ENCODE measurements around the gene KRTAP10-8. TPM values are rescaled to one million over a fixed set of nuclear protein-coding genes. Genes with fewer than 3 reads are reported as not detected.

Gene KRTAP10-8
- total RNA-seq, 1 experiment from 2014 or later = not detected

- H3K4me3 Mint-ChIP-seq = no peak overlapping the region
- ChIA-PET CTCF (interaction anchor here (0.8 to 3.6 kb wide), 10 partner anchors 8 to 182 kb away, joined by 3 to 16 read pairs (median 4); partner anchors contain the start of genes KRTAP10-12, KRTAP10-5, KRTAP10-9 and TSPEAR), POLR2A (interaction anchor here (0.6 kb wide), 1 partner anchor 221 kb away, joined by 3 read pairs; no protein-coding TSS in a partner anchor)
- peaks cover 47% of the 10 kb centered on the region for H3K9me3 Mint-ChIP-seq
- peaks cover 33% of the 10 kb centered on the region for H3K36me3 Mint-ChIP-seq
- H3K27ac Mint-ChIP-seq = no peak overlapping the region
- H3K4me1 Mint-ChIP-seq = peaks cover 31% of the 10 kb centered on the region
- TF ChIP-seq ATF3 (CRISPR knock-in tag; conservative IDR thresholded peaks at IDR 0.05) (no peak), FOXK1 (CRISPR knock-in tag; IDR thresholded peaks at IDR 0.05) (no peak)
- TF ChIP-seq, protein P1, sequence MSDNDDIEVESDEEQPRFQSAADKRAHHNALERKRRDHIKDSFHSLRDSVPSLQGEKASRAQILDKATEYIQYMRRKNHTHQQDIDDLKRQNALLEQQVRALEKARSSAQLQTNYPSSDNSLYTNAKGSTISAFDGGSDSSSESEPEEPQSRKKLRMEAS (CRISPR knock-in tag; IDR thresholded peaks at IDR 0.05) = no peak
- H3K27me3 Mint-ChIP-seq (ENCODE audit: low read depth) = peaks cover 2% of the 10 kb centered on the region; the same call in 1 of the 2 replicates
- ATAC-seq (peak; percentile 81), DNase-seq (ENCODE audit: low spot score) (peak; percentile 40)
These were observed 6.6 kb downstream of the KRTAP10-8 start for GRCh38 chr21:44618504-44618903.

- no peak for DNase-seq (ENCODE audit: low spot score)
- TF ChIP-seq FOXK1 (CRISPR knock-in tag; IDR thresholded peaks at IDR 0.05) (no peak), NFE2L1 (CRISPR knock-in tag; IDR thresholded peaks at IDR 0.05) (no peak), GABPB1 (CRISPR knock-in tag; IDR thresholded peaks at IDR 0.05) (no peak), FOXJ3 (CRISPR knock-in tag; IDR thresholded peaks at IDR 0.05; ENCODE audit: borderline replicate concordance) (no peak), OVOL2 (CRISPR knock-in tag; IDR thresholded peaks at IDR 0.05; ENCODE audit: borderline replicate concordance) (no peak), ATF6 (CRISPR knock-in tag; IDR thresholded peaks at IDR 0.05) (no peak), HMGA2 (CRISPR knock-in tag; IDR thresholded peaks at IDR 0.05) (no peak), ESRRA (CRISPR knock-in tag; IDR thresholded peaks at IDR 0.05; ENCODE audit: borderline replicate concordance) (no peak), ZNF396 (CRISPR knock-in tag; IDR thresholded peaks at IDR 0.05; ENCODE audit: borderline replicate concordance) (no peak)
These were observed 7.0 kb downstream of the KRTAP10-8 start for GRCh38 chr21:44618909-44619308.

GRCh38 chr21:44619886-44620285, 8.0 kb downstream of the KRTAP10-8 start:
- CTCF ChIA-PET = interaction anchor here (1.9 kb wide), 1 partner anchor 91 kb away, joined by 8 read pairs; the partner anchor contains the start of gene TSPEAR
- DNase-seq (ENCODE audit: low spot score) = no peak
- H3K9me3 Mint-ChIP-seq = peaks cover 61% of the 10 kb centered on the region
- TF ChIP-seq, protein P2, sequence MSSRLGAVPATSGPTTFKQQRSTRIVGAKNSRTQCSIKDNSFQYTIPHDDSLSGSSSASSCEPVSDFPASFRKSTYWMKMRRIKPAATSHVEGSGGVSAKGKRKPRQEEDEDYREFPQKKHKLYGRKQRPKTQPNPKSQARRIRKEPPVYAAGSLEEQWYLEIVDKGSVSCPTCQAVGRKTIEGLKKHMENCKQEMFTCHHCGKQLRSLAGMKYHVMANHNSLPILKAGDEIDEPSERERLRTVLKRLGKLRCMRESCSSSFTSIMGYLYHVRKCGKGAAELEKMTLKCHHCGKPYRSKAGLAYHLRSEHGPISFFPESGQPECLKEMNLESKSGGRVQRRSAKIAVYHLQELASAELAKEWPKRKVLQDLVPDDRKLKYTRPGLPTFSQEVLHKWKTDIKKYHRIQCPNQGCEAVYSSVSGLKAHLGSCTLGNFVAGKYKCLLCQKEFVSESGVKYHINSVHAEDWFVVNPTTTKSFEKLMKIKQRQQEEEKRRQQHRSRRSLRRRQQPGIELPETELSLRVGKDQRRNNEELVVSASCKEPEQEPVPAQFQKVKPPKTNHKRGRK (CRISPR knock-in tag; IDR thresholded peaks at IDR 0.05; ENCODE audit: borderline replicate concordance) = no peak
- peak; percentile 99 for TF ChIP-seq ZNF317 (CRISPR knock-in tag; IDR thresholded peaks at IDR 0.05; ENCODE audit: borderline replicate concordance, low read depth)
- H3K27ac Mint-ChIP-seq = no peak overlapping the region
- peaks cover 28% of the 10 kb centered on the region for H3K4me1 Mint-ChIP-seq
- H3K4me3 Mint-ChIP-seq = no peak overlapping the region
- peaks cover 47% of the 10 kb centered on the region for H3K36me3 Mint-ChIP-seq
- no peak for ATAC-seq
- H3K27me3 Mint-ChIP-seq (ENCODE audit: low read depth) = peaks cover 5% of the 10 kb centered on the region; the same call in 1 of the 2 replicates
- POLR2A ChIA-PET = no interaction called here

More at GRCh38 chr21:44618909-44619308, 7.0 kb downstream of the KRTAP10-8 start:
- Mint-ChIP-seq H3K27ac (no peak overlapping the region), H3K4me3 (no peak overlapping the region), H3K36me3 (peaks cover 37% of the 10 kb centered on the region), H3K4me1 (peaks cover 31% of the 10 kb centered on the region), H3K27me3 (ENCODE audit: low read depth) (peaks cover 2% of the 10 kb centered on the region; the same call in 1 of the 2 replicates), H3K9me3 (peaks cover 51% of the 10 kb centered on the region)
- CTCF ChIA-PET = interaction anchor here (0.8 to 3.6 kb wide), 10 partner anchors 8 to 182 kb away, joined by 3 to 16 read pairs (median 4); partner anchors contain the start of genes KRTAP10-12, KRTAP10-5, KRTAP10-9 and TSPEAR
- ATAC-seq = no peak
- POLR2A ChIA-PET = interaction anchor here (0.6 kb wide), 1 partner anchor 220 kb away, joined by 3 read pairs; no protein-coding TSS in a partner anchor

- Mint-ChIP-seq H3K9me3 (peaks cover 63% of the 10 kb centered on the region), H3K4me3 (no peak overlapping the region)
These were observed 11.7 kb downstream of the KRTAP10-8 start for GRCh38 chr21:44623575-44623974.

More at GRCh38 chr21:44623575-44623974, 11.7 kb downstream of the KRTAP10-8 start:
- no peak for ATAC-seq
- Mint-ChIP-seq H3K27ac (no peak overlapping the region), H3K4me1 (peaks cover 3% of the 10 kb centered on the region; the same call in 1 of the 2 replicates), H3K27me3 (ENCODE audit: low read depth) (peaks cover 5% of the 10 kb centered on the region; the same call in 1 of the 2 replicates), H3K36me3 (peaks cover 50% of the 10 kb centered on the region)
- no peak for DNase-seq (ENCODE audit: low spot score)
- no peak for TF ChIP-seq FOXP4 (CRISPR knock-in tag; IDR thresholded peaks at IDR 0.05)
- TF ChIP-seq ZNF317 (CRISPR knock-in tag; IDR thresholded peaks at IDR 0.05; ENCODE audit: borderline replicate concordance, low read depth) = peak; percentile 95
- CTCF ChIA-PET = no interaction called here
- POLR2A ChIA-PET = no interaction called here
